Fibroblast of mammary gland (primary cell): Measurements from ENCODE around the gene CEND1.

Source experiments
- DNase-seq: peaks from one replicate; pipeline ENCODE4 v3.0.0-alpha.2; 2010; ENCODE audit warnings: low read depth
- H3K4me3 ChIP-seq: 2 replicates; pipeline ENCODE4 v1.5.1; 2011; ENCODE audit warnings: low read depth, mild to moderate bottlenecking, low read length, moderate library complexity; ENCODE audit not compliant: control insufficient read depth
- CTCF ChIP-seq: conservative IDR thresholded peaks from 2 replicates; pipeline ENCODE4 v1.5.1; 2011; ENCODE audit warnings: low read depth, low read length, inconsistent platforms; ENCODE audit not compliant: control insufficient read depth, insufficient read depth

The CEND1 gene

GRCh38 chr11:771617-772204 is 18.2 kb downstream of the CEND1 start:
- no peak for TF ChIP-seq CTCF
- DNase-seq = no peak
- no peak overlapping the region for H3K4me3 ChIP-seq

- H3K4me3 ChIP-seq = no peak overlapping the region
- TF ChIP-seq CTCF = no peak
- no peak for DNase-seq
These were observed 19.0 kb downstream of the CEND1 start for GRCh38 chr11:770642-771616.

GRCh38 chr11:769887-770641 is 19.8 kb downstream of the CEND1 start:
- no peak for DNase-seq
- no peak overlapping the region for H3K4me3 ChIP-seq
- no peak for TF ChIP-seq CTCF

GRCh38 chr11:767238-767637 is 22.7 kb downstream of the CEND1 start:
- no peak for DNase-seq
- TF ChIP-seq CTCF = no peak
- H3K4me3 ChIP-seq = no peak overlapping the region

GRCh38 chr11:766936-767210 is 23.0 kb downstream of the CEND1 start:
- TF ChIP-seq CTCF = no peak
- no peak overlapping the region for H3K4me3 ChIP-seq

GRCh38 chr11:766106-766935 is 23.6 kb downstream of the CEND1 start:
- no peak for DNase-seq
- no peak for TF ChIP-seq CTCF
- no peak overlapping the region for H3K4me3 ChIP-seq

More at GRCh38 chr11:766936-767210, 23.0 kb downstream of the CEND1 start:
- DNase-seq = no peak
